HCT116 (cell line): ENCODE results near the gene GRXCR1.

Experiments
- FOSL1 ChIP-seq: IDR thresholded peaks from 2 replicates; pipeline ENCODE4 v1.6.1; 2012; ENCODE audit warnings: low read depth
- TF ChIP-seq, protein P1 (sequence below), 3 experiments: fragments of 200-600 bp in 1 of 3; sonication (generic) in 1 of 3; IDR thresholded peaks in 2 of 3; conservative IDR thresholded peaks in 1 of 3; 2 replicates each; pipeline ENCODE4 v1.5.1; 2012 to 2017; ENCODE audit warnings: low read depth in 2 of 3, low read length in 2 of 3, antibody characterized with exemption in 1 of 3, borderline replicate concordance in 1 of 3, control low read depth in 1 of 3, mild to moderate bottlenecking in 1 of 3, mixed read lengths in 1 of 3, mixed run types in 1 of 3, moderate library complexity in 1 of 3; ENCODE audit not compliant: insufficient read depth in 1 of 3

DNA sequence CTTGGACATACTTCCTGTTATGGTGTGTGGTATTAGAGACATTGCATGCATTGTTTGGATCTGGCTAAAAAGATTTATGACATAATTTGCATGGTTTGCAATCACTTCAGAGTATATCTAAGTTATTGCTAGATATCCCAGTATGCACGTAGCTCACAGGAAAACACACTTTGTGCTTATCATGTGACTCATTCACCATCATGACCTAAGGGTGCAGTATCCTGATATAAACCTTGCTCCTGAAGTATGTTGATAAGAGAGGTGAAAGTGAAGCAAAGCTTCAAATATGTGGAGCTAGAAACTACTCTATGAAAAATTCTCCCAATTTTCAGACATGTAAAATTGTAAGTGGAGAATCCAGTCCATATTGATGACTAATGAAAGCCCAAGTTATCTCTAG lies 46.9 kb upstream of the GRXCR1 start:
- TF ChIP-seq, protein P1, sequence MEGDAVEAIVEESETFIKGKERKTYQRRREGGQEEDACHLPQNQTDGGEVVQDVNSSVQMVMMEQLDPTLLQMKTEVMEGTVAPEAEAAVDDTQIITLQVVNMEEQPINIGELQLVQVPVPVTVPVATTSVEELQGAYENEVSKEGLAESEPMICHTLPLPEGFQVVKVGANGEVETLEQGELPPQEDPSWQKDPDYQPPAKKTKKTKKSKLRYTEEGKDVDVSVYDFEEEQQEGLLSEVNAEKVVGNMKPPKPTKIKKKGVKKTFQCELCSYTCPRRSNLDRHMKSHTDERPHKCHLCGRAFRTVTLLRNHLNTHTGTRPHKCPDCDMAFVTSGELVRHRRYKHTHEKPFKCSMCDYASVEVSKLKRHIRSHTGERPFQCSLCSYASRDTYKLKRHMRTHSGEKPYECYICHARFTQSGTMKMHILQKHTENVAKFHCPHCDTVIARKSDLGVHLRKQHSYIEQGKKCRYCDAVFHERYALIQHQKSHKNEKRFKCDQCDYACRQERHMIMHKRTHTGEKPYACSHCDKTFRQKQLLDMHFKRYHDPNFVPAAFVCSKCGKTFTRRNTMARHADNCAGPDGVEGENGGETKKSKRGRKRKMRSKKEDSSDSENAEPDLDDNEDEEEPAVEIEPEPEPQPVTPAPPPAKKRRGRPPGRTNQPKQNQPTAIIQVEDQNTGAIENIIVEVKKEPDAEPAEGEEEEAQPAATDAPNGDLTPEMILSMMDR (IDR thresholded peaks at IDR 0.05 in 2 of 3, conservative IDR thresholded peaks at IDR 0.05 in 1 of 3; ENCODE audit: borderline replicate concordance in 1 of 3, insufficient read depth in 1 of 3, low read depth in 2 of 3, low read length in 2 of 3), result no peak
- TF ChIP-seq FOSL1, result no peak
